Dermis blood vessel endothelial cell (primary cell): ENCODE measurements around the gene TBL1X. TPM values are rescaled to one million over a fixed set of nuclear protein-coding genes. Genes with fewer than 3 reads are reported as not detected.
A peak's percentile ranks its signal among the peaks of the same experiment; 100 is the strongest.
"Not testable (repeated sequence)": the region's sequence is repeated elsewhere in the genome, so short reads cannot be mapped to it uniquely, and the experiment has no call there.

Experiments used
- DNase-seq: peaks from one replicate; pipeline ENCODE4 v3.0.0; 2010
- total RNA-seq: library from RNA; depleted of rRNA; stranded (reverse); fragments of >200 nt; gene quantifications from 2 replicates; pipeline ENCODE4 v1.2.3, GENCODE V29; 2014

Gene TBL1X
- total RNA-seq, 1 donor from 2014 or later, result 10.4 TPM

- DNase-seq, result no peak
These were observed 35.7 kb downstream of the TBL1X start for GRCh38 chrX:9500584-9500983.

DNA sequence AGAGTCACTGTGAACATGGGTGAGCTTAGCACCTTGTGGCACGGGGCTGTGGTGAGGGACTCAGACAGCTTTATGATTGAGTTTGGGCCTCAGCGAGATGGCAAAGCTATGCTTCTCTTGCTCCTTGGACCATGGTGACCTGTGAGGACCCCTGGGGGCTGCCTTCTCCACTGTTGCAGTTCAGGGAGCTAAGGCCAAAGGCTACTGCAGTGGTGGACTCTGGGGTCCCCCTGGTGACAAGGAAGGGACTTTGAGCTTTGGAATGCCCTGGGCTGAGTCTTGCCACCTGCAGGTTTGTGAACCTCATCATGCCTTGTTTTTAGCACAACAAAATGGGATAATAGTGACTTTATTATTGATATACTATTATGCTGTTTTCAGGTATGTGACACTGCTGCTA lies 36.5 kb downstream of the TBL1X start:
- DNase-seq, result no peak

- no peak for DNase-seq
These were observed 38.4 kb downstream of the TBL1X start for GRCh38 chrX:9503261-9503660.

DNA sequence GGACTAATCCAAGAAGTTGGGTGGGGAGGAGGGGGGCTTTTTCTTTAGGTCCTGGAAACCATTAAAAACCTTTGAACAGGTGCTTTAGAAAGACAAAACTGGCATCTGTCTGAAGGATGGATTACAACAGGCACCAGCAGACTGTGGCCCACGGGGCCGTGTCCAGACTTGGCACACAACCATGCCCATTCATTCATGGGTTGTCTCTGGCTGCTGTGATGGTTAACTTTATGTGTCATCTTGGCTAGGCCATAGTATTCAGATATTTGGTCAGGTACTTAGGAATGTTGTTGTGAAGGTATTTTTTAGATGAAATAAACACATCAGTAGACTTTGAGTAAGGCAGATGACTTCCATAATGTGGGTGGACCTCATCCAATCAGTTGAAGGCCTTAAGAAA lies 45.5 kb downstream of the TBL1X start:
- no peak for DNase-seq

DNA sequence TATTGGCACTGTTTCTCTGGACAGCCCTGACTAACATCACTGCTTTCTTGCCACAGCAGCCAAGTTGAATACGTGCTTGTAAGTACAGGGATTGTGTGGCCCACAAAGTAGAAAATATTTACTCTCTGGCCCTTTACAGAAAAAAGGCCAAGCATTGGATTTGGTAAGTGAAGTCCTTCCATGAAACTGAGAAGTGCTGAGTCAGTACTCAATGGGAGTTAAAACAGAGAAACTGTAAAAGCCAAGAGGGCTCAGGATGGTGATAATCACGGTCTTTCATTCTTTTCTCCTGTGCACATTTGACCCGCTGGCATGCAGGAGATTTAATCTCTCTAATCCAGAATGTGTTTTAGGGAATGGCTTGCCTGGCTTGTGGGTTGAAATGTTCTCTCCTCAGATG lies 46.1 kb downstream of the TBL1X start:
- DNase-seq, result no peak

- peak; percentile 7 for DNase-seq
These were observed 50.6 kb downstream of the TBL1X start for GRCh38 chrX:9515489-9515888.

- DNase-seq, result no peak
These were observed 51.2 kb downstream of the TBL1X start for GRCh38 chrX:9515973-9516538.

GRCh38 chrX:9516635-9517034 lies 51.8 kb downstream of the TBL1X start:
- no peak for DNase-seq

GRCh38 chrX:9518051-9518450 lies 53.2 kb downstream of the TBL1X start:
- no peak for DNase-seq

DNA sequence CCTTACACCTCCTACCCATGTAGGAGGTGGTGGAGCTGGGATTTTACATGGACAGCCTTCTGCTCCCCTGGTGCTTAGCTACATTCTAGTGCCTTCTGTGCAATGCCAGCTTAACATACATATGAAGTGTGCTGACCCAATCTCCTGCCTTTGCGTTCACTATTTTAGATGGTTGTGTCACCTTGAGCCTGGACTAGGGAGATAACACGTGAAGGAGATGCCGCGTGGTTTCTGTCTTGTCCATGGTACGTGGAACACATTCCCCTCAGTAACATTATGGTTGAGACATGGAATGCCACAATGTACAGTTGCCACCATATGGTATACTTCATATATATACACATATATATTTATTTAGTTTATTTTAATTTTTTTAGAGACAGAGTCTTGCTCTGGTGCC lies 54.0 kb downstream of the TBL1X start:
- no peak for DNase-seq

- no peak for DNase-seq
These were observed 54.8 kb downstream of the TBL1X start for GRCh38 chrX:9519546-9520216.

- no peak for DNase-seq
These were observed 55.3 kb downstream of the TBL1X start for GRCh38 chrX:9520217-9520590.

DNA sequence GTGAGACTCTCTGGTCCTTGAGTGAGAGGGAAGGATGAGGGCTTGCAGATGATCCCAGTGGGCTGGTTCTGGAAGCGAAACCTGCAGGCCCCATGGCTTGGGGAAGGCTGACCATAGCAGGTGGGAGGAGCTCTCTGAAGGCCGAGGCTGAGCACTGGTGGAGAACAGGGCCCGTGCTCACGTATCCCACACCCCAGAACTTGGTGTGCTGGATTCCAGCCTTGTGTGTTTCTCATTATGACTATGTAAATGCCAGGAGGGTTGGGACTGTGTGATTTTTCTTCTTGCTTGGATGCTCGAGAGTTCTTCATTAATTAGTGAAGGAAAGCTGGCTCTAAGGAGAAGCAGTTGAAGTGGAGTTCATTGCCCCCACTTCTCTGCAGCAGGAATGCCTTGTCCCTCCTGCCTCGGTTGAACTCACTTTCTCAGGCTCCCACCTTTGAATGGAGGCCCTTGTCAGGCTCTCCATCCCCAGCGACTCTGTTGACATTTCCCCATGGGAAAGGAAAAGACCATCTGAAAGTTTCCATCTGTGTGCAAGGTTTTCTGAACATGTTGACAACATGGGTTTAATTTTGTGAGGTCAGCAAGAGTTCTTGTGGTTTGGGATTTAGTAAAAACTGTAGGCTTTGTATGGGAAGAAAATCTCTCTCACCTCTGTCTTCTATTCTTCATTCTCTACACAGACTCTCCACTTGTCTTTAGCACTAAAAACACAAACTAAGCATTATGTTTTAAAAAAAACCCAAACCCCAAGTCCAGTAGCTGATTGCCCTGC lies 57.7 kb downstream of the TBL1X start:
- no peak for DNase-seq

DNA sequence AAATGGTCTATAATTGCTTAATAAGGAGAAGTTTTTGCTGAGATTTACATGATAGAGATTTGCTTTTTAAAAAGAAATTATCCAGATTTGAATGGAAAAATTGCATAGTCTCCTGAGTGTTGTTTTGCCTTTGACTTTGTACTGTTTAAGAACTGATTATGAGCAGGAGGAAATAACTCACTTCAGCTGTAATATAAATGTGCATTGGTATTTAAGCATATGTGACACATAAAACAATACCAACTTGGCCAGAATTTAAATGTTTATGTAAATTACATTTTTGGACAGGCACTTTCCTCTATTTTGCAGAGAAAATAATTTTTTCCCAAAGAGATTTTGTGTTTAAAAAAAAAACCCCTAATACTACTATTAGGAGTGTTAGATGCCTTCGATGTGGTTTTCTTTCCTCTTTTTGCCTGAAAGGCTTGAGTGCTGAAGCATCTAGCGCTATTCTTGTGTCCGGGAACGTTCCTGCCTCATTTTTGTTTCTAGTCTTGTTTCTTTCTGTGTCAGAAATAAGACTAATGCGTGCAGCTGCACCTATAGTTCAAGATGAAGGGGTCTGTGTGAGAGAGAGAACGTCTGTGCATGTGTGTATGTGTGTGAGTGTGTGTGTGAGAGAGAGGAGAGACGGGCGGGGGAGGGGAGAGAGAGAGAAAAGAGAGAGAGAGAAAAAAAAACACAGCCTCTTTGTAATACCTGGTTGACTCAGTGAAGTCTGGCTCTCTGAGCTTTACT lies 60.8 kb downstream of the TBL1X start:
- no peak for DNase-seq

- no peak for DNase-seq
These were observed 62.1 kb downstream of the TBL1X start for GRCh38 chrX:9526965-9527364.

GRCh38 chrX:9528498-9528897 lies 63.6 kb downstream of the TBL1X start:
- DNase-seq, result no peak

DNA sequence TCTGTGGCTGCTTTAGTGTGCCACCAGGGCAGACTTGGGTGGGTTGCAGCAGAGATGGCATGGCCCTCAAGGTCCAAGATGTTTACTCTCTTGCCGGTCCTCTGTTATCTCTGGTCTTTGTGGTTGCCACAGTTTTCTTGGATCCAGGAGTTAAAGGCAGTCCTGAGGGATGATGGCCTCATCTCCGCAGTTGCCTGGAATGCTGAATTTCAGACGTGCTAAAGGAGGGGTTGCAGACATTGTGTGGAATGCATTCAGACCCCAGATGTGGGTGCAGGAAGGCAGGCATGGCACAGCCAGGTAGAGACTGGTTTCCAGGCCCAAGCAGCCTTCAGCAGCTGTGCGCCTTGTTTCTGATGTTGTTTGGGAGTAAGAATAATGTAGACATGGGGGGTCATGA lies 64.4 kb downstream of the TBL1X start:
- DNase-seq, result no peak

- peak; percentile 65 for DNase-seq
These were observed 66.0 kb downstream of the TBL1X start for GRCh38 chrX:9530848-9531274.

DNA sequence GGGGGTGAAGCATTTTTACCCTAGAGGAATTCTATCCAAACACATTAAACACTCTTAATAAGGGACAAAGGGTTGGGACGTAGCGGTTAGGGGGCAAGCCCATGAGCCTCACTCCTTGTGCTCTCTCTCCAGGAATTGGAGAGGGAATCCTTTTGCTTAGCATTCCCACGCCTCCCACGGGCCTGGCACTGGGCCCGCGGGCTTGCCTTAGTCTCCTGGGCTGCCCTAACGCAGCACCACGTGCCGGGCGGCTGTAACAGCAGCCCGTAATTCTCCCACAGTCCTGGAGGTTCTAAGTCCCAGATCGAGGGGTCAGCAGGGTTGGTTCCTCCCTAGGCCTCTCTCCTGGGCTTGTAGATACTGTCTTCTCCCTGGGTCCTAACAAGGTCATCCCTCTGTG lies 67.5 kb downstream of the TBL1X start:
- DNase-seq, result no peak

DNA sequence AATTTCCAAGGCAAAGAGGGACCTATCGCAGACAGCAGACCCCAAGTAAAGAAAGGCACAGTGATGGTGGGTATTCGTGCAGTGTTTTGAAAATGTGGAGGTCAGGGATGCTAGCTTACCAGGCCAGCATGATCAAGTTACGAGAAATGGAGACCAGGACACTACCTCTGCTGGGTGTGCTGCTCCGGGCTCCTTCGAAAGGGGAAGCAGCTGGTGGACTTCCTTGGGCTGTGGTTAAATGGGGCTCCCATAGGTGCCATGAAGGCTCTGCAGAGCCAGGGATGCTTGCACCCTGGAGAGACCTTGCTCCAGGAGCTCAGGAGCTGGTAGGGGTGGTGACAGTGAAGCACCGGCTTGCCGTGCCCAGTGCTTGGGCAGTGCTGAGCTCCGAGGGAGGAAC lies 68.8 kb downstream of the TBL1X start:
- DNase-seq, result no peak

GRCh38 chrX:9534686-9535085 lies 69.8 kb downstream of the TBL1X start:
- DNase-seq, result peak; percentile 17

- peak; percentile 55 for DNase-seq
These were observed 70.2 kb downstream of the TBL1X start for GRCh38 chrX:9535101-9535500.

GRCh38 chrX:9536156-9536555 lies 71.3 kb downstream of the TBL1X start:
- DNase-seq, result not testable (repeated sequence)
